K562 (cell line): ENCODE results near the gene ERICH2. TPM values are rescaled to one million over a fixed set of nuclear protein-coding genes. Genes with fewer than 3 reads are reported as not detected.
A peak's percentile ranks its signal among the peaks of the same experiment; 100 is the strongest.

Source experiments
- MYC ChIP-seq, 2 experiments: fragments of 250-450 bp in 1 of 2; sonication (Bioruptor Pico) in 1 of 2; IDR thresholded peaks; 2 replicates each; pipeline versions ENCODE4 v1.5.1 to v1.6.1; 2012 to 2021; ENCODE audit warnings: low read depth in 2 of 2, borderline replicate concordance in 1 of 2, improper control_type of control experiment in 1 of 2, low read length in 1 of 2, mild to moderate bottlenecking in 1 of 2, moderate library complexity in 1 of 2
- NR2C2 ChIP-seq, 2 experiments: fragments of 200-800 bp in 1 of 2; sonication (Bioruptor generic) in 1 of 2; sonication (generic) in 1 of 2; formaldehyde crosslinking in 1 of 2; IDR thresholded peaks; 2 replicates each; pipeline versions ENCODE4 v1.6.1 to v1.8.0; 2016 to 2022; ENCODE audit warnings: mild to moderate bottlenecking in 1 of 2, missing compliant biosample characterization in 1 of 2, missing genetic modification characterization in 1 of 2, missing genetic modification reagents in 1 of 2
- PHF21A ChIP-seq: fragments of 450-650 bp; IDR thresholded peaks from 2 replicates; pipeline ENCODE4 v1.6.1; 2017; ENCODE audit warnings: low read depth, borderline replicate concordance
- POLR2AphosphoS2 ChIP-seq: IDR thresholded peaks from 2 replicates; pipeline ENCODE4 v1.6.1; 2012; ENCODE audit warnings: low read length, improper control_type of control experiment
- RB1 ChIP-seq: fragments of 450-650 bp; IDR thresholded peaks from 2 replicates; pipeline ENCODE4 v1.6.1; 2017; ENCODE audit warnings: low read depth, mild to moderate bottlenecking
- STAG1 ChIP-seq: sonication (generic); formaldehyde crosslinking; IDR thresholded peaks from 2 replicates; pipeline ENCODE4 v1.5.0; 2020; ENCODE audit warnings: missing genetic modification reagents, borderline replicate concordance
- TARDBP ChIP-seq: fragments of 450-650 bp; IDR thresholded peaks from 2 replicates; pipeline ENCODE4 v1.6.1; 2016
- ZBTB7A ChIP-seq: IDR thresholded peaks from 2 replicates; pipeline ENCODE4 v1.6.1; 2011; ENCODE audit warnings: low read depth, mild to moderate bottlenecking, low read length, moderate library complexity, borderline replicate concordance; ENCODE audit not compliant: control insufficient read depth
- ZMIZ1 ChIP-seq, 2 experiments: fragments of 150-350 bp in 1 of 2; IDR thresholded peaks; 2 replicates each; pipeline ENCODE4 v1.6.1; 2012 to 2016; ENCODE audit warnings: low read depth in 2 of 2, low read length in 2 of 2, mild to moderate bottlenecking in 1 of 2, moderate library complexity in 1 of 2
- ZNF507 ChIP-seq: conservative IDR thresholded peaks from 2 replicates; pipeline ENCODE4 v1.6.1; 2017; ENCODE audit warnings: missing genetic modification characterization, missing compliant biosample characterization
- polyA plus RNA-seq, 8 experiments: library from polyadenylated mRNA; depleted of rRNA in 4 of 8; stranded (reverse) in 5 of 8; unstranded in 3 of 8; fragments of >200 nt; fragmentation: Nextera tagmentation in 2 of 8; fragmentation: Illumina TruSeq in 1 of 8; extraction: Ambion mirVana in 2 of 8; extraction: Trizol in 1 of 8; gene quantifications; 2 replicates each; pipeline versions ENCODE4 v1.2.1 to v1.2.3, GENCODE V29; 2011 to 2014; ENCODE audit warnings: inconsistent platforms in 1 of 8, missing spikeins in 1 of 8
- total RNA-seq, 7 experiments: library from RNA; depleted of rRNA in 6 of 7; stranded (reverse); fragments of >200 nt in 6 of 7; fragmentation: Illumina TruSeq in 2 of 7; extraction: Trizol in 2 of 7; gene quantifications; 2 replicates each; pipeline versions ENCODE4 v1.2.1 to v1.2.3, GENCODE V29; 2011 to 2021; ENCODE audit warnings: low replicate concordance in 1 of 7

ERICH2 gene
- total and polyA plus RNA-seq, 9 of the 15 experiments (the other 6 are each of a cell fraction or from before 2014, with no cell fraction given) = 0.85 to 2.4 (median 1.6) TPM

GRCh38 chr2:170815746-170816503 is 45.7 kb downstream of the ERICH2 start (continued):
- TF ChIP-seq ZMIZ1 (IDR thresholded peaks at IDR 0.05; ENCODE audit: low read depth in 2 of 2, low read length in 2 of 2) (peak in 1 of 2 experiments; percentile 57; a peak in 1 of 4 replicates), MYC (IDR thresholded peaks at IDR 0.05; ENCODE audit: low read depth, low read length) (peak; percentile 43; the same call in 1 of the 2 replicates), MYC (CRISPR knock-in tag; IDR thresholded peaks at IDR 0.05; ENCODE audit: borderline replicate concordance, low read depth) (no peak), TARDBP (no peak; the same call in 1 of the 2 replicates), ZNF507 (no peak), STAG1 (CRISPR knock-in tag) (peak; percentile 96), NR2C2 (CRISPR knock-in tag; IDR thresholded peaks at IDR 0.05) (0 out of 2 replicates have a peak, but pooled peaks have one; percentile 8), NR2C2 (tag; IDR thresholded peaks at IDR 0.05) (no peak; the same call in 1 of the 2 replicates), RB1 (peak; percentile 54; the same call in 1 of the 2 replicates), ZBTB7A (peak; percentile 87), PHF21A (no peak), POLR2AphosphoS2 (no peak)
